GM12878 (cell line): ENCODE results near the gene BRINP3. TPM values are rescaled to one million over a fixed set of nuclear protein-coding genes. Genes with fewer than 3 reads are reported as not detected.

Experiments
- ATAC-seq: fragments of 200-7000 bp; cut with Tn5 transposase; 3 replicates; pipeline ENCODE4 v1.9.1; 2020; ENCODE audit warnings: mild to moderate bottlenecking, moderate library complexity
- BruUV-seq: library from RNA; stranded (reverse); fragments of 400-500 nt; replicated peaks from 2 replicates; lab custom pipeline; 2021; lab: Mats Ljungman, UMichigan
- CTCF ChIA-PET: fragments of 300-600 bp; sonication (Branson Sonifier 250); formaldehyde crosslinking; extraction: SDS; loops from one replicate; lab custom pipeline; 2021; ENCODE audit warnings: inconsistent platforms; lab: Yijun Ruan, JAX
- POLR2A ChIA-PET: fragments of 350-600 bp; formaldehyde crosslinking; extraction: SDS; loops from one replicate; lab custom pipeline; 2021; ENCODE audit warnings: inconsistent platforms; lab: Charles Lee
- RAD21 ChIA-PET: fragments of 300-600 bp; sonication (Branson Sonifier 250); formaldehyde crosslinking; loops from one replicate; lab custom pipeline; 2023; ENCODE audit warnings: antibody characterized with exemption; ENCODE audit not compliant: unreplicated experiment; lab: Charles Lee
- SMC1A ChIA-PET: fragments of 300-600 bp; sonication (Branson Sonifier 250); formaldehyde crosslinking; loops from one replicate; lab custom pipeline; 2023; ENCODE audit not compliant: unreplicated experiment, uncharacterized antibody; lab: Charles Lee
- DNase-seq: peaks from one replicate; pipeline ENCODE4 v3.0.0-alpha.2; 2011; ENCODE audit warnings: low read depth, low spot score
- FAIRE-seq: peaks from 3 replicates; lab custom pipeline; 2011; peaks lifted over from hg19 to GRCh38; lab: Jason Lieb, UNC
- H2AFZ ChIP-seq: 2 replicates; pipeline ENCODE4 v1.6.0; 2011; ENCODE audit warnings: low read depth, low read length, control low read depth; ENCODE audit not compliant: control insufficient read depth
- H3K27ac ChIP-seq: 2 replicates; pipeline ENCODE4 v1.5.1; 2011; ENCODE audit warnings: control low read depth; ENCODE audit not compliant: control insufficient read depth, insufficient read depth
- H3K27me3 ChIP-seq, 2 experiments: replicated peaks in 1 of 2; 2 replicates each; pipeline versions ENCODE4 v1.6.0 to v1.6.1; 2011; ENCODE audit warnings: low read length in 1 of 2; ENCODE audit not compliant: control insufficient read depth in 2 of 2, insufficient read depth in 2 of 2
- H3K36me3 ChIP-seq, 2 experiments: 2 replicates each; pipeline ENCODE4 v1.5.1; 2011; ENCODE audit warnings: low read length in 1 of 2; ENCODE audit not compliant: control insufficient read depth in 2 of 2, insufficient read depth in 2 of 2
- H3K4me1 ChIP-seq: 2 replicates; pipeline ENCODE4 v1.6.1; 2011; ENCODE audit warnings: mild to moderate bottlenecking, low read length, moderate library complexity, mixed read lengths; ENCODE audit not compliant: control insufficient read depth, insufficient read depth
- H3K4me2 ChIP-seq: 2 replicates; pipeline ENCODE4 v1.6.0; 2011; ENCODE audit warnings: control low read depth; ENCODE audit not compliant: control insufficient read depth, insufficient read depth
- H3K4me3 ChIP-seq: fragments of 200-600 bp; sonication (generic); 2 replicates; pipeline ENCODE4 v1.5.1; 2016
- H3K79me2 ChIP-seq: 2 replicates; pipeline ENCODE4 v1.6.0; 2011; ENCODE audit warnings: low read length; ENCODE audit not compliant: control insufficient read depth, insufficient read depth
- H3K9ac ChIP-seq: 2 replicates; pipeline ENCODE4 v1.8.0; 2011; ENCODE audit warnings: low read length, control low read depth, mixed read lengths; ENCODE audit not compliant: control insufficient read depth, insufficient read depth
- H3K9me3 ChIP-seq: replicated peaks from 3 replicates; pipeline ENCODE4 v1.5.1; 2011; ENCODE audit warnings: mild to moderate bottlenecking, low read length; ENCODE audit not compliant: control insufficient read depth, insufficient read depth
- H4K20me1 ChIP-seq: 2 replicates; pipeline ENCODE4 v1.6.0; 2011; ENCODE audit not compliant: control insufficient read depth, insufficient read depth
- BMI1 ChIP-seq: fragments of 450-650 bp; IDR thresholded peaks from 2 replicates; pipeline ENCODE4 v1.6.1; 2016; ENCODE audit warnings: mild to moderate bottlenecking, moderate library complexity, borderline replicate concordance
- BRCA1 ChIP-seq: IDR thresholded peaks from 2 replicates; pipeline ENCODE4 v1.6.1; 2011; ENCODE audit warnings: low read depth, low read length, improper control_type of control experiment
- CREB1 ChIP-seq: IDR thresholded peaks from 2 replicates; pipeline ENCODE4 v1.6.1; 2012; ENCODE audit warnings: low read depth, mild to moderate bottlenecking, inconsistent platforms
- EGR1 ChIP-seq, 2 experiments: IDR thresholded peaks; 1 replicate in 1 of 2; 2 replicates in 1 of 2; pipeline ENCODE4 v1.6.1; 2011 to 2012; ENCODE audit warnings: low read depth in 2 of 2, low read length in 2 of 2, borderline replicate concordance in 1 of 2, mild to moderate bottlenecking in 1 of 2, moderate library complexity in 1 of 2
- HDAC6 ChIP-seq: fragments of 200-600 bp; sonication (generic); IDR thresholded peaks from one replicate; pipeline ENCODE4 v1.8.0; 2017; ENCODE audit warnings: antibody characterized with exemption; ENCODE audit not compliant: unreplicated experiment
- KLF5 ChIP-seq: fragments of 450-650 bp; IDR thresholded peaks from 2 replicates; pipeline ENCODE4 v1.6.1; 2014; ENCODE audit warnings: mild to moderate bottlenecking; ENCODE audit not compliant: partially characterized antibody
- MYB ChIP-seq: fragments of 150-350 bp; IDR thresholded peaks from 2 replicates; pipeline ENCODE4 v1.6.1; 2014; ENCODE audit warnings: mild to moderate bottlenecking, low read depth, low read length, borderline replicate concordance
- NRF1 ChIP-seq: conservative IDR thresholded peaks from 2 replicates; pipeline ENCODE4 v1.6.1; 2011; ENCODE audit warnings: mild to moderate bottlenecking, low read depth, low read length, improper control_type of control experiment
- POLR2AphosphoS2 ChIP-seq: IDR thresholded peaks from 2 replicates; pipeline ENCODE4 v1.6.1; 2011; ENCODE audit warnings: low read depth, mild to moderate bottlenecking, low read length, improper control_type of control experiment, moderate library complexity
- RAD51 ChIP-seq: fragments of 450-650 bp; IDR thresholded peaks from 2 replicates; pipeline ENCODE4 v1.6.1; 2016; ENCODE audit warnings: moderate library complexity, mild to moderate bottlenecking, inconsistent platforms
- RBBP5 ChIP-seq: fragments of 200-600 bp; sonication (generic); conservative IDR thresholded peaks from 2 replicates; pipeline ENCODE4 v1.6.1; 2016
- SREBF2 ChIP-seq: IDR thresholded peaks from 2 replicates; pipeline ENCODE4 v1.6.1; 2012; ENCODE audit warnings: mild to moderate bottlenecking, low read length
- TAF1 ChIP-seq: IDR thresholded peaks from 2 replicates; pipeline ENCODE4 v1.6.1; 2011; ENCODE audit warnings: mild to moderate bottlenecking, low read depth, low read length, borderline replicate concordance
- TBL1XR1 ChIP-seq: IDR thresholded peaks from 2 replicates; pipeline ENCODE4 v1.6.1; 2012; ENCODE audit warnings: low read depth, low read length, improper control_type of control experiment
- in situ Hi-C: fragments of 300-500 bp; cut with MboI; formaldehyde crosslinking; loops from 9 replicates; pipeline ENCODE4 v1.14.3; 2018; ENCODE audit warnings: mixed read lengths
- intact Hi-C: fragments of 100-400 bp; cut with micrococcal nuclease; formaldehyde crosslinking; loops from one replicate; pipeline ENCODE4 v1.14.2; 2022; ENCODE audit not compliant: unreplicated experiment
- polyA plus RNA-seq, 11 experiments: library from polyadenylated mRNA; depleted of rRNA in 4 of 11; unstranded in 6 of 11; stranded (reverse) in 5 of 11; fragments of >200 nt; fragmentation: Nextera tagmentation in 4 of 11; fragmentation: Illumina TruSeq in 1 of 11; extraction: Ambion mirVana in 4 of 11; extraction: Trizol in 1 of 11; gene quantifications; 1 replicate in 1 of 11; 2 replicates in 10 of 11; pipeline versions ENCODE4 v1.2.1 to v1.2.3, GENCODE V29; 2011 to 2016; ENCODE audit warnings: inconsistent platforms in 2 of 11, missing spikeins in 2 of 11, low read depth in 1 of 11
- total RNA-seq, 4 experiments: library from RNA; depleted of rRNA in 3 of 4; stranded (reverse); fragments of >200 nt in 3 of 4; fragmentation: Illumina TruSeq in 1 of 4; extraction: Trizol in 1 of 4; gene quantifications; 2 replicates each; pipeline versions ENCODE4 v1.2.1 to v1.2.3, GENCODE V29; 2013 to 2021

Gene BRINP3
- total and polyA plus RNA-seq, 10 of the 15 experiments (the other 5 are each of a cell fraction or from before 2014, with no cell fraction given), result under 0.01 TPM; not detected in 9

- TF ChIP-seq RBBP5 (no peak), BRCA1 (no peak), HDAC6 (no peak), CREB1 (no peak), BMI1 (no peak), EGR1 (IDR thresholded peaks at IDR 0.05; ENCODE audit: borderline replicate concordance in 1 of 2, low read depth in 2 of 2, low read length in 2 of 2) (no peak), MYB (no peak)
These were observed 124.0 kb downstream of the BRINP3 start (continued) for GRCh38 chr1:190353538-190354101.

- Histone ChIP-seq H3K9me3 (no peaks in the 10 kb centered on the region), H2AFZ (no peak overlapping the region), H4K20me1 (no peaks in the 10 kb centered on the region), H3K79me2 (no peaks in the 10 kb centered on the region), H3K4me3 (no peak overlapping the region), H3K36me3 (no peaks in the 10 kb centered on the region), H3K9ac (no peak overlapping the region), H3K4me1 (no peaks in the 10 kb centered on the region), H3K27me3 (no peaks in the 10 kb centered on the region), H3K4me2 (no peak overlapping the region), H3K27ac (no peak overlapping the region)
- RAD21 ChIA-PET, result no interaction called here
- TF ChIP-seq SREBF2, result no peak
- no peak for TF ChIP-seq TAF1
- no peak for TF ChIP-seq MYB
- TF ChIP-seq KLF5, result no peak
- no peak for TF ChIP-seq POLR2AphosphoS2
- TF ChIP-seq NRF1, result no peak
- TF ChIP-seq RAD51, result no peak
- TF ChIP-seq TBL1XR1, result no peak
- ATAC-seq (no peak), FAIRE-seq (no peak), DNase-seq (no peak)
- in situ Hi-C loops (no loop called here), intact Hi-C loops (no loop called here)
- SMC1A ChIA-PET, result no interaction called here
- CTCF ChIA-PET, result interaction anchor here (0.6 kb wide), 1 partner anchor 1494 kb away, joined by 3 read pairs; no protein-coding TSS in a partner anchor
- POLR2A ChIA-PET, result no interaction called here
- no TSS peak for BruUV-seq
These were observed 133.2 kb downstream of the BRINP3 start for GRCh38 chr1:190344454-190344853.
